ENCODE data around the gene SYK.

SYK gene

GRCh38 chr9:90905822-90906221, 104.2 kb downstream of the SYK start:
- H2BK120ac ChIP-seq (ENCODE audit: low read depth, low read length) = no peak overlapping the region
- no peak overlapping the region for H3K4me3 ChIP-seq (ENCODE audit: insufficient read depth in 1 of 2, low read depth in 1 of 2, low read length in 2 of 2)
- H3K14ac ChIP-seq (ENCODE audit: low read length in 2 of 2) = no peak overlapping the region
- peaks cover 0 to 4% of the 10 kb centered on the region in 2 experiments for H3K36me3 ChIP-seq (ENCODE audit: control insufficient read depth in 1 of 2, insufficient read depth in 2 of 2, low read depth in 1 of 2, low read length in 2 of 2)
- H4K8ac ChIP-seq (ENCODE audit: low read length) = no peak overlapping the region
- no peak overlapping the region for H4K91ac ChIP-seq (ENCODE audit: low read length)
- H3K4me2 ChIP-seq (ENCODE audit: low read length, poor library complexity, severe bottlenecking) = no peak overlapping the region
- no peak overlapping the region for H3K27ac ChIP-seq (ENCODE audit: low read length, poor library complexity, severe bottlenecking)
- no peak overlapping the region for H2BK5ac ChIP-seq (ENCODE audit: low read depth, low read length, poor library complexity, severe bottlenecking)
- no peak overlapping the region for H2AFZ ChIP-seq (ENCODE audit: low read depth, low read length)
- H3K79me1 ChIP-seq (replicated peaks; ENCODE audit: low read length, poor library complexity, severe bottlenecking) = no peaks in the 10 kb centered on the region
- H3K18ac ChIP-seq (ENCODE audit: low read depth in 1 of 2, low read length in 2 of 2) = no peak overlapping the region
- H2AK5ac ChIP-seq (ENCODE audit: low read length, severe bottlenecking) = no peak overlapping the region
- WGBS = 100% methylated on average over 2 of the region's 3 CpGs
- DNase-seq = no peak
- no peak overlapping the region for H3K4ac ChIP-seq (ENCODE audit: low read depth in 1 of 2, low read length in 2 of 2)
- no peak overlapping the region for H3K9ac ChIP-seq (ENCODE audit: low read length)
- no peaks in the 10 kb centered on the region for H3K27me3 ChIP-seq (ENCODE audit: control insufficient read depth in 1 of 2, insufficient read depth in 1 of 2, low read length in 2 of 2)
- no peak overlapping the region for H3K23ac ChIP-seq (ENCODE audit: low read length in 2 of 2)
- no peak overlapping the region for H2BK12ac ChIP-seq (ENCODE audit: low read length in 2 of 2)
- peaks cover 9% of the 10 kb centered on the region for H3K4me1 ChIP-seq (ENCODE audit: control insufficient read depth, insufficient read depth, low read depth, low read length)
- no peak overlapping the region for H2BK15ac ChIP-seq (ENCODE audit: low read depth, poor library complexity, severe bottlenecking)
- peaks cover 15% of the 10 kb centered on the region for H3K9me3 ChIP-seq (ENCODE audit: control insufficient read depth, low read length)

GRCh38 chr9:90906316-90907055, 104.9 kb downstream of the SYK start:
- 96% methylated on average over 8 of the region's 8 CpGs for WGBS
- Histone ChIP-seq H2BK15ac (ENCODE audit: low read depth, poor library complexity, severe bottlenecking) (no peak overlapping the region), H2BK5ac (ENCODE audit: low read depth, low read length, poor library complexity, severe bottlenecking) (no peak overlapping the region), H3K36me3 (ENCODE audit: control insufficient read depth in 1 of 2, insufficient read depth in 2 of 2, low read depth in 1 of 2, low read length in 2 of 2) (peaks cover 0 to 4% of the 10 kb centered on the region in 2 experiments), H3K27ac (ENCODE audit: low read length, poor library complexity, severe bottlenecking) (no peak overlapping the region), H3K4me2 (ENCODE audit: low read length, poor library complexity, severe bottlenecking) (no peak overlapping the region), H3K79me1 (replicated peaks; ENCODE audit: low read length, poor library complexity, severe bottlenecking) (no peaks in the 10 kb centered on the region), H2BK120ac (ENCODE audit: low read depth, low read length) (no peak overlapping the region), H3K27me3 (ENCODE audit: control insufficient read depth in 1 of 2, insufficient read depth in 1 of 2, low read length in 2 of 2) (no peaks in the 10 kb centered on the region), H4K91ac (ENCODE audit: low read length) (no peak overlapping the region), H2BK12ac (ENCODE audit: low read length in 2 of 2) (no peak overlapping the region), H3K9ac (ENCODE audit: low read length) (no peak overlapping the region), H4K8ac (ENCODE audit: low read length) (no peak overlapping the region), H3K18ac (ENCODE audit: low read depth in 1 of 2, low read length in 2 of 2) (no peak overlapping the region), H2AFZ (ENCODE audit: low read depth, low read length) (no peak overlapping the region), H2AK5ac (ENCODE audit: low read length, severe bottlenecking) (no peak overlapping the region), H3K9me3 (ENCODE audit: control insufficient read depth, low read length) (peaks cover 14% of the 10 kb centered on the region), H3K4me3 (ENCODE audit: insufficient read depth in 1 of 2, low read depth in 1 of 2, low read length in 2 of 2) (no peak overlapping the region), H3K14ac (ENCODE audit: low read length in 2 of 2) (no peak overlapping the region), H3K4me1 (ENCODE audit: control insufficient read depth, insufficient read depth, low read depth, low read length) (peaks cover 9% of the 10 kb centered on the region), H3K4ac (ENCODE audit: low read depth in 1 of 2, low read length in 2 of 2) (no peak overlapping the region), H3K23ac (ENCODE audit: low read length in 2 of 2) (no peak overlapping the region)
- no peak for DNase-seq

GRCh38 chr9:90907056-90907445, 105.4 kb downstream of the SYK start:
- Histone ChIP-seq H3K9ac (ENCODE audit: low read length) (no peak overlapping the region), H2BK5ac (ENCODE audit: low read depth, low read length, poor library complexity, severe bottlenecking) (no peak overlapping the region), H3K4ac (ENCODE audit: low read depth in 1 of 2, low read length in 2 of 2) (no peak overlapping the region), H4K91ac (ENCODE audit: low read length) (no peak overlapping the region), H2BK120ac (ENCODE audit: low read depth, low read length) (no peak overlapping the region), H3K27me3 (ENCODE audit: control insufficient read depth in 1 of 2, insufficient read depth in 1 of 2, low read length in 2 of 2) (no peaks in the 10 kb centered on the region), H2BK12ac (ENCODE audit: low read length in 2 of 2) (no peak overlapping the region), H2BK15ac (ENCODE audit: low read depth, poor library complexity, severe bottlenecking) (no peak overlapping the region), H3K4me2 (ENCODE audit: low read length, poor library complexity, severe bottlenecking) (no peak overlapping the region), H3K4me1 (ENCODE audit: control insufficient read depth, insufficient read depth, low read depth, low read length) (peaks cover 9% of the 10 kb centered on the region), H4K8ac (ENCODE audit: low read length) (no peak overlapping the region), H3K4me3 (ENCODE audit: insufficient read depth in 1 of 2, low read depth in 1 of 2, low read length in 2 of 2) (no peak overlapping the region), H2AK5ac (ENCODE audit: low read length, severe bottlenecking) (no peak overlapping the region), H2AFZ (ENCODE audit: low read depth, low read length) (no peak overlapping the region), H3K18ac (ENCODE audit: low read depth in 1 of 2, low read length in 2 of 2) (no peak overlapping the region), H3K14ac (ENCODE audit: low read length in 2 of 2) (no peak overlapping the region), H3K36me3 (ENCODE audit: control insufficient read depth in 1 of 2, insufficient read depth in 2 of 2, low read depth in 1 of 2, low read length in 2 of 2) (no peaks in the 10 kb centered on the region), H3K9me3 (ENCODE audit: control insufficient read depth, low read length) (peaks cover 9% of the 10 kb centered on the region), H3K23ac (ENCODE audit: low read length in 2 of 2) (no peak overlapping the region), H3K79me1 (replicated peaks; ENCODE audit: low read length, poor library complexity, severe bottlenecking) (no peaks in the 10 kb centered on the region), H3K27ac (ENCODE audit: low read length, poor library complexity, severe bottlenecking) (no peak overlapping the region)
- no peak for DNase-seq
- 91% methylated on average over 10 of the region's 10 CpGs for WGBS

DNA sequence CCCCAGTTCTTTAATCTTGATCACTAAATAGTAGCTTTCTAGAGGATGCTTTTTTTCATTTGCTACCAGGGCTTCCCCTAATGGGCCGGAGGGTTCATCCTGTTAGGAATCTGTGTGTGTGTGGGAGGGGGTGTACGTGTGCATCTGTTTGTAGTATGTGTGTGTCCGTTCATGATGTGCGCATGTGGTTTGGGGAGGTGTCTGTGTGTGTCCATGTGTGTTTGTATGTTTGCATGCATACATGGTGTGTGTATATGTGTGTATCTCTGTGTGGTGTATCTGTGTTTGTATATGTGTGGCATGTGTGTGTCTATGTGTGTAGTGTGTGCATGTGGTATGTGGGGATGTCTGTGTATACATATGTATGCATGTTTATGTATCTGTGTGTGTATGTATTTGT, 106.2 kb downstream of the SYK start:
- no peak overlapping the region for H4K91ac ChIP-seq (ENCODE audit: low read length)
- no peak overlapping the region for H2BK12ac ChIP-seq (ENCODE audit: low read length in 2 of 2)
- H2BK15ac ChIP-seq (ENCODE audit: low read depth, poor library complexity, severe bottlenecking) = no peak overlapping the region
- peaks cover 1% of the 10 kb centered on the region for H3K9me3 ChIP-seq (ENCODE audit: control insufficient read depth, low read length)
- H3K4me3 ChIP-seq (ENCODE audit: insufficient read depth in 1 of 2, low read depth in 1 of 2, low read length in 2 of 2) = no peak overlapping the region
- H3K4ac ChIP-seq (ENCODE audit: low read depth in 1 of 2, low read length in 2 of 2) = no peak overlapping the region
- no peak overlapping the region for H3K4me2 ChIP-seq (ENCODE audit: low read length, poor library complexity, severe bottlenecking)
- H3K18ac ChIP-seq (ENCODE audit: low read depth in 1 of 2, low read length in 2 of 2) = no peak overlapping the region
- no peak overlapping the region for H3K9ac ChIP-seq (ENCODE audit: low read length)
- H2BK5ac ChIP-seq (ENCODE audit: low read depth, low read length, poor library complexity, severe bottlenecking) = no peak overlapping the region
- no peaks in the 10 kb centered on the region for H3K36me3 ChIP-seq (ENCODE audit: control insufficient read depth in 1 of 2, insufficient read depth in 2 of 2, low read depth in 1 of 2, low read length in 2 of 2)
- WGBS = 93% methylated on average over 4 of the region's 4 CpGs
- no peak overlapping the region for H2BK120ac ChIP-seq (ENCODE audit: low read depth, low read length)
- no peaks in the 10 kb centered on the region for H3K79me1 ChIP-seq (replicated peaks; ENCODE audit: low read length, poor library complexity, severe bottlenecking)
- H3K27ac ChIP-seq (ENCODE audit: low read length, poor library complexity, severe bottlenecking) = no peak overlapping the region
- no peak overlapping the region for H3K14ac ChIP-seq (ENCODE audit: low read length in 2 of 2)
- peaks cover 9% of the 10 kb centered on the region for H3K4me1 ChIP-seq (ENCODE audit: control insufficient read depth, insufficient read depth, low read depth, low read length)
- H2AK5ac ChIP-seq (ENCODE audit: low read length, severe bottlenecking) = no peak overlapping the region
- DNase-seq = no peak
- no peaks in the 10 kb centered on the region for H3K27me3 ChIP-seq (ENCODE audit: control insufficient read depth in 1 of 2, insufficient read depth in 1 of 2, low read length in 2 of 2)
- H2AFZ ChIP-seq (ENCODE audit: low read depth, low read length) = no peak overlapping the region
- H4K8ac ChIP-seq (ENCODE audit: low read length) = no peak overlapping the region
- no peak overlapping the region for H3K23ac ChIP-seq (ENCODE audit: low read length in 2 of 2)

Measured in mesenchymal stem cell (in vitro differentiated cells and primary cell).